PC-9 (cell line): Measurements from ENCODE around the gene SYT1. TPM values are rescaled to one million over a fixed set of nuclear protein-coding genes. Genes with fewer than 3 reads are reported as not detected.

Source experiments
- BruUV-seq: library from RNA; stranded (reverse); fragments of 400-500 nt; replicated peaks from 2 replicates; lab custom pipeline; 2021; lab: Mats Ljungman, UMichigan
- CTCF ChIA-PET: fragments of 300-600 bp; sonication (Branson Sonifier 250); formaldehyde crosslinking; loops from one replicate; lab custom pipeline; 2022; ENCODE audit warnings: antibody characterized with exemption; lab: Charles Lee
- POLR2A ChIA-PET: fragments of 300-600 bp; sonication (Branson Sonifier 250); formaldehyde crosslinking; loops from one replicate; lab custom pipeline; 2022; ENCODE audit warnings: antibody characterized with exemption; ENCODE audit not compliant: unreplicated experiment; lab: Charles Lee
- DNase-seq, 2 experiments: peaks; one replicate each; pipeline versions ENCODE4 v3.0.0 to v3.0.0-alpha.2; 2015 to 2022; ENCODE audit warnings: mixed read lengths in 1 of 2
- H2AFZ ChIP-seq: fragments of 200-600 bp; sonication (generic); 2 replicates; pipeline ENCODE4 v1.8.1; 2017; ENCODE audit warnings: antibody characterized with exemption
- H3F3A ChIP-seq: fragments of 200-600 bp; sonication (generic); 2 replicates; pipeline ENCODE4 v1.8.1; 2017; ENCODE audit warnings: antibody characterized with exemption, mild to moderate bottlenecking, low read depth; ENCODE audit not compliant: insufficient read depth
- H3K27ac ChIP-seq: fragments of 200-600 bp; sonication (generic); 2 replicates; pipeline ENCODE4 v1.6.1; 2016; ENCODE audit warnings: mixed run types
- H3K27me3 ChIP-seq: fragments of 200-600 bp; sonication (generic); 2 replicates; pipeline ENCODE4 v1.6.1; 2016; ENCODE audit warnings: low read depth, mixed run types; ENCODE audit not compliant: insufficient read depth
- H3K36me3 ChIP-seq: fragments of 200-600 bp; sonication (generic); 2 replicates; pipeline ENCODE4 v1.6.1; 2016; ENCODE audit warnings: low read depth, mixed run types
- H3K4me1 ChIP-seq: fragments of 200-600 bp; sonication (generic); replicated peaks from 2 replicates; pipeline ENCODE4 v1.6.1; 2016; ENCODE audit warnings: mixed run types; ENCODE audit not compliant: insufficient read depth
- H3K4me2 ChIP-seq: fragments of 200-600 bp; sonication (generic); 2 replicates; pipeline ENCODE4 v1.6.1; 2017; ENCODE audit warnings: mixed run types
- H3K4me3 ChIP-seq: fragments of 200-600 bp; sonication (generic); 2 replicates; pipeline ENCODE4 v1.6.1; 2016; ENCODE audit warnings: mixed run types
- H3K79me2 ChIP-seq: fragments of 200-600 bp; sonication (generic); 2 replicates; pipeline ENCODE4 v1.6.1; 2017; ENCODE audit warnings: low read depth, mixed run types
- H3K9me2 ChIP-seq: fragments of 200-600 bp; sonication (generic); 2 replicates; pipeline ENCODE4 v1.8.1; 2017; ENCODE audit warnings: mild to moderate bottlenecking; ENCODE audit not compliant: insufficient read depth
- H3K9me3 ChIP-seq: fragments of 200-600 bp; sonication (generic); 2 replicates; pipeline ENCODE4 v1.8.1; 2016; ENCODE audit warnings: low read depth; ENCODE audit not compliant: insufficient read depth
- H4K20me1 ChIP-seq: fragments of 200-600 bp; sonication (generic); 2 replicates; pipeline ENCODE4 v1.8.1; 2017; ENCODE audit not compliant: insufficient read depth
- EZH2 ChIP-seq: fragments of 200-600 bp; sonication (generic); IDR thresholded peaks from 2 replicates; pipeline ENCODE4 v1.8.0; 2017; ENCODE audit warnings: antibody characterized with exemption, low read depth
- intact Hi-C: fragments of 100-400 bp; cut with micrococcal nuclease; formaldehyde crosslinking; loops from one replicate; pipeline ENCODE4 v1.10.0; 2022; ENCODE audit not compliant: unreplicated experiment
- total RNA-seq: library from RNA; stranded (reverse); gene quantifications from 2 replicates; pipeline ENCODE4 v1.2.3, GENCODE V29; 2021
- TF ChIP-seq, protein P1 (sequence below): fragments of 200-600 bp; sonication (generic); conservative IDR thresholded peaks from 2 replicates; pipeline ENCODE4 v1.6.1; 2017; ENCODE audit warnings: mixed run types, antibody characterized with exemption, mild to moderate bottlenecking, moderate library complexity

The SYT1 gene
- total RNA-seq, 1 experiment from 2014 or later = 1.2 TPM

DNA sequence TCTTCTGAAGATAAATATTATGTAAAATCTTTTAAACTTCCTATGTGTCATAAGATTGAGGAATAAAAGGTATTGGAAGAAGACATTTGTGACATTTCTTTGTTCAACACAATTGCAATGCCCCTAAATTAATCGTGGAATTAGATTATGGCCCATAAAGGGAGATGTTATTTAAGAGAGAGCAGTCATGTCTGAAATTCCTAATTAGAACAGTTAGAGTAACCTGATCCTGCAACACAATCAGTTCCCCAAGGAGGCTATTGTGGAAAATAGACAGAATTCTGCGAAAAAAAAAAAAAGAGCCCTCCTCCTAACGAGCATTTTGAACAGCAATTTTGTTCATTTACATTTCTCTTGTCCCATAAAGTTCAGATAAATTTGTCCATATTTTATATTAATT is 486.7 kb downstream of the SYT1 start:
- no TSS peak for BruUV-seq
- H3K9me2 ChIP-seq = no peaks in the 10 kb centered on the region
- CTCF ChIA-PET = no interaction called here

DNA sequence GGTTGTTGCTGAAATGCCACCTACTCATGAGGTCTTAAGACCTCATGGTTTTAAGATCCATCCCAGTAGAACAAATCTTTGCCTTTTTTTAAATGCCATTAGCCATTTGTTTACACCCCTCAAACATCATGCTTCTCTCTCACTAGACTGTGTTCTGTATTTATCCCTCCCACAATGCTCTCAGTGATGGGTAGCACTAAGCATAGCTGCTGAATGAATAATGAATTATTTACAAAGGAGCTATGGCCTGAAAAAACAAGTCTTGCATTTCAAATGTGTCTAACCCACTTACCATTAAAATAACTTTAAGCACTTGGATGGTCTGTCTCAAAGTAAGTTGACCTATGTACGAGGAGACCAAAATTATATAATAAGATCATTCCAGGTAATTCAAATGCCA is 491.6 kb downstream of the SYT1 start:
- Histone ChIP-seq H3K27me3 (no peaks in the 10 kb centered on the region), H3K4me2 (no peak overlapping the region), H3F3A (no peaks in the 10 kb centered on the region), H2AFZ (no peak overlapping the region), H3K79me2 (no peaks in the 10 kb centered on the region), H3K36me3 (no peaks in the 10 kb centered on the region), H3K9me3 (no peaks in the 10 kb centered on the region), H4K20me1 (no peaks in the 10 kb centered on the region), H3K4me3 (no peak overlapping the region), H3K9me2 (no peaks in the 10 kb centered on the region), H3K27ac (no peak overlapping the region), H3K4me1 (no peaks in the 10 kb centered on the region)
- intact Hi-C loops = no loop called here
- TF ChIP-seq, protein P1, sequence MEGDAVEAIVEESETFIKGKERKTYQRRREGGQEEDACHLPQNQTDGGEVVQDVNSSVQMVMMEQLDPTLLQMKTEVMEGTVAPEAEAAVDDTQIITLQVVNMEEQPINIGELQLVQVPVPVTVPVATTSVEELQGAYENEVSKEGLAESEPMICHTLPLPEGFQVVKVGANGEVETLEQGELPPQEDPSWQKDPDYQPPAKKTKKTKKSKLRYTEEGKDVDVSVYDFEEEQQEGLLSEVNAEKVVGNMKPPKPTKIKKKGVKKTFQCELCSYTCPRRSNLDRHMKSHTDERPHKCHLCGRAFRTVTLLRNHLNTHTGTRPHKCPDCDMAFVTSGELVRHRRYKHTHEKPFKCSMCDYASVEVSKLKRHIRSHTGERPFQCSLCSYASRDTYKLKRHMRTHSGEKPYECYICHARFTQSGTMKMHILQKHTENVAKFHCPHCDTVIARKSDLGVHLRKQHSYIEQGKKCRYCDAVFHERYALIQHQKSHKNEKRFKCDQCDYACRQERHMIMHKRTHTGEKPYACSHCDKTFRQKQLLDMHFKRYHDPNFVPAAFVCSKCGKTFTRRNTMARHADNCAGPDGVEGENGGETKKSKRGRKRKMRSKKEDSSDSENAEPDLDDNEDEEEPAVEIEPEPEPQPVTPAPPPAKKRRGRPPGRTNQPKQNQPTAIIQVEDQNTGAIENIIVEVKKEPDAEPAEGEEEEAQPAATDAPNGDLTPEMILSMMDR = no peak
- no peak for TF ChIP-seq EZH2
- no TSS peak for BruUV-seq
- POLR2A ChIA-PET = no interaction called here
- CTCF ChIA-PET = no interaction called here
- no peak for DNase-seq

More for the DNA sequence above, 486.7 kb downstream of the SYT1 start:
- Histone ChIP-seq H3K36me3 (no peaks in the 10 kb centered on the region), H3F3A (no peaks in the 10 kb centered on the region), H4K20me1 (no peaks in the 10 kb centered on the region), H3K9me3 (no peaks in the 10 kb centered on the region), H3K27ac (no peak overlapping the region), H3K4me3 (no peak overlapping the region), H2AFZ (no peak overlapping the region), H3K4me1 (no peaks in the 10 kb centered on the region), H3K27me3 (no peaks in the 10 kb centered on the region), H3K4me2 (no peak overlapping the region), H3K79me2 (no peaks in the 10 kb centered on the region)
- intact Hi-C loops = no loop called here
- DNase-seq = no peak
- POLR2A ChIA-PET = no interaction called here
- TF ChIP-seq EZH2 = no peak
- TF ChIP-seq, protein P1 = no peak

DNA sequence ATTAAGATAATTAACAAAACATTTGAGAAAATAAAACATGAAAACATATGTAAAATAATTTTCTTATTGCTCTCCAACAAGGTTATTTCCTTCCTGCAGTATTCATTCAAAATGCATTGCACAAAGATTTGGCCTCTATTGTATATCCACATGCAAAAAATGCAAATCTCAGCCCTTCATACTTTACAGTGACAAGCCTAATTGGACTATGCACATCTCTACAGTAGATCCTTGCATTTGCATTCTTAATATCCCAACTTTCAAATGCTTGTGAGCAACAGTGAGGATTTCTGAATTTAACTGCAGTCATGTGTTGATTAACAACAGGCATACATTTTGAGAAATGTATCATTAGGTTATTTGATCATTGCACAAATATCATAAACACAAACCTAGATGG is 492.5 kb downstream of the SYT1 start:
- Histone ChIP-seq H2AFZ (no peak overlapping the region), H3K4me1 (no peaks in the 10 kb centered on the region), H3K4me3 (no peak overlapping the region), H4K20me1 (no peaks in the 10 kb centered on the region), H3K9me2 (no peaks in the 10 kb centered on the region), H3K79me2 (no peaks in the 10 kb centered on the region), H3K36me3 (no peaks in the 10 kb centered on the region), H3K9me3 (no peaks in the 10 kb centered on the region), H3F3A (no peaks in the 10 kb centered on the region), H3K4me2 (no peak overlapping the region), H3K27me3 (no peaks in the 10 kb centered on the region), H3K27ac (no peak overlapping the region)
- BruUV-seq = no TSS peak
- no peak for DNase-seq
- CTCF ChIA-PET = no interaction called here
- TF ChIP-seq, protein P1 = no peak
- no peak for TF ChIP-seq EZH2
- intact Hi-C loops = no loop called here
- POLR2A ChIA-PET = no interaction called here
